Thoracic aorta (tissue), 2 donors: Measurements from ENCODE around the gene RPP14. TPM values are rescaled to one million over a fixed set of nuclear protein-coding genes. Genes with fewer than 3 reads are reported as not detected.

Experiments
- ATAC-seq: fragments of 150-250 bp; one replicate; pipeline ENCODE4 v1.8.0; 2017; ENCODE audit warnings: low read depth; ENCODE audit not compliant: insufficient number of reproducible peaks, low FRiP score
- DNase-seq: peaks from one replicate; pipeline ENCODE4 v3.0.0-alpha.2; 2020; ENCODE audit warnings: low spot score
- H3K27ac ChIP-seq, 2 donors: fragments of 200-600 bp; sonication (generic); 1 replicate in 1 of 2; 2 replicates in 1 of 2; pipeline ENCODE4 v1.5.1; 2016; ENCODE audit warnings: mild to moderate bottlenecking in 2 of 2, moderate library complexity in 2 of 2
- H3K27me3 ChIP-seq: fragments of 200-600 bp; sonication (generic); replicated peaks from 2 replicates; pipeline ENCODE4 v1.6.0; 2016; ENCODE audit warnings: mild to moderate bottlenecking; ENCODE audit not compliant: insufficient read depth
- H3K36me3 ChIP-seq: fragments of 200-600 bp; sonication (generic); one replicate; pipeline ENCODE4 v1.5.1; 2016
- H3K4me1 ChIP-seq, 2 donors: fragments of 200-600 bp; sonication (generic); 1 replicate in 1 of 2; 2 replicates in 1 of 2; pipeline versions ENCODE4 v1.5.1 to v1.6.0; 2016; ENCODE audit warnings: low read depth in 2 of 2, mild to moderate bottlenecking in 1 of 2; ENCODE audit not compliant: control insufficient read depth in 1 of 2
- H3K4me3 ChIP-seq: fragments of 200-600 bp; sonication (generic); 2 replicates; pipeline ENCODE4 v1.5.1; 2016; ENCODE audit warnings: mild to moderate bottlenecking
- H3K9me3 ChIP-seq: fragments of 200-600 bp; sonication (generic); 2 replicates; pipeline ENCODE4 v1.5.1; 2016
- CTCF ChIP-seq: fragments of 200-600 bp; sonication (generic); IDR thresholded peaks from one replicate; pipeline ENCODE4 v1.5.1; 2019; ENCODE audit warnings: antibody characterized with exemption
- total RNA-seq, 2 donors: library from RNA; depleted of rRNA; stranded (reverse); fragments of >200 nt; gene quantifications; one replicate each; pipeline versions ENCODE4 v1.1.0 to v1.2.3, GENCODE V29; 2016

The RPP14 gene
- total RNA-seq, 2 donors from 2014 or later, result 5.0 to 10.1 TPM

GRCh38 chr3:58358092-58358491, 52.0 kb downstream of the RPP14 start:
- TF ChIP-seq CTCF, result no peak
- Histone ChIP-seq H3K4me1 (peaks cover 0 to 6% of the 10 kb centered on the region in 2 donors), H3K4me3 (no peak overlapping the region), H3K27ac (no peak overlapping the region), H3K36me3 (no peaks in the 10 kb centered on the region), H3K27me3 (no peaks in the 10 kb centered on the region), H3K9me3 (no peaks in the 10 kb centered on the region)
- no peak for ATAC-seq
- no peak for DNase-seq

DNA sequence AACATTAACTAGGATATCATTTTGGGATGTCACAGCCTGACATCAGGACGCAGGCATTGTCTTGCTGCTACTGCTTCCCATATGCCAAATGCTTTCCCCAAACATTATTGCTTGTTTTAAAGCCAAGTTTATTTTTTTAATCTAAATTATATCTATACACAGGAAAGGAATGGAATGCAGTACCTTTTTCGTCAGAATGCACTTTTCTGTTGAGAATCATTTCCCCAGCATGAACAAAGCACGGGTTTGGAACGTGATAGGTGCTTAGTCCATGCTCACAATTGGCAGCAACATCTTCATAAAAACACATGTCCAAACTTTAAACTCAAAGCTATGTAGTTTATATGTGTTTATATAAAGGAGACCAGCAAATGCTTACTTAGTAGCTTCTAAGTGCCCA, 52.8 kb downstream of the RPP14 start:
- no peak for TF ChIP-seq CTCF
- Histone ChIP-seq H3K4me1 (peaks cover 0 to 6% of the 10 kb centered on the region in 2 donors), H3K27ac (no peak overlapping the region), H3K36me3 (no peaks in the 10 kb centered on the region), H3K4me3 (no peak overlapping the region), H3K9me3 (no peaks in the 10 kb centered on the region), H3K27me3 (no peaks in the 10 kb centered on the region)
- DNase-seq (no peak), ATAC-seq (no peak)

DNA sequence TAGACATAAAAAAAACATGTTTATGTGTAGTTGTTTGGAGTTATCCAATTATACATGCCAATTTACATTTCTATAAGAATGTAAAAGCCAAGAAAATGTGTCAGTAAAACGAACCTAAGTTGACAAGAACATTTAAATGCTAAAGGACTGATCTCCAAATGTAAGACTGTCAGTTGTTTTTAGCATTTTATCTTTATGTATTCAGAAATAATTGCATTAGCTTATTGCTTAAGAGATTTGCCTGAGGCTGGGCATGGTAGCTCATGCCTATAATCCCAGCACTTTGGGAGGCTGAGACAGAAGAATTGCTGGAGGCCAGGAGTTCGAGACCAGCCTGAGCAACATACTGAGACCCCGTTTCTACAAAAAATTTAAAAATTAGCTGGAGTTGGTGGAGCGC, 53.6 kb downstream of the RPP14 start:
- Histone ChIP-seq H3K27ac (no peak overlapping the region), H3K36me3 (no peaks in the 10 kb centered on the region), H3K27me3 (no peaks in the 10 kb centered on the region), H3K9me3 (no peaks in the 10 kb centered on the region), H3K4me3 (no peak overlapping the region), H3K4me1 (peaks cover 0 to 6% of the 10 kb centered on the region in 2 donors)
- DNase-seq (no peak), ATAC-seq (no peak)
- TF ChIP-seq CTCF, result no peak

- ATAC-seq (no peak), DNase-seq (no peak)
- H3K27me3 ChIP-seq, result no peaks in the 10 kb centered on the region
- H3K27ac ChIP-seq, result no peak overlapping the region
- H3K9me3 ChIP-seq, result no peaks in the 10 kb centered on the region
- H3K4me3 ChIP-seq, result no peak overlapping the region
- no peak for TF ChIP-seq CTCF
- no peaks in the 10 kb centered on the region for H3K4me1 ChIP-seq
- H3K36me3 ChIP-seq, result no peaks in the 10 kb centered on the region
These were observed 55.8 kb downstream of the RPP14 start for GRCh38 chr3:58361866-58362265.

DNA sequence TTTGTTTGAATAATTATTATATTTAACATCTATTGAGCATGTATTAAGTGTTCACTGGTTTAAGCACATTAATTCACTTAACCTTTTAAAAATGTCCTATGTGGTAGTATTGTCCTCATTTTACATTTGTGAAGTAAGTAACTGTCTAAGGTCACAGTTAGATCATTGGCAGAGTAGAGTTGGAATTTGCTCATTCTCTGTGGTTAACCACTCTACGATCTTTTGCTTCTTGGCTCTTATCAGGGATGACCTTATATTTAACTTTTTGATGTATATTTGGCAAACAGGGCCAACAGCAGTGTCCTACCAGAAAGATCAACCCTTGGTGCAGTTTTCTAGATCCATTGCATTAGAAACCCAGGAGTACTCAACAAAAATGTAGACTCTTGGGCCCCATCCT, 60.7 kb downstream of the RPP14 start:
- H3K27me3 ChIP-seq, result no peaks in the 10 kb centered on the region
- H3K4me1 ChIP-seq, result no peaks in the 10 kb centered on the region
- DNase-seq, result no peak
- TF ChIP-seq CTCF, result no peak
- no peak overlapping the region for H3K27ac ChIP-seq
- ATAC-seq, result no peak
- no peaks in the 10 kb centered on the region for H3K36me3 ChIP-seq
- H3K4me3 ChIP-seq, result no peak overlapping the region
- no peaks in the 10 kb centered on the region for H3K9me3 ChIP-seq
